Caco-2 (cell line): ENCODE data around the gene CTSF. TPM values are rescaled to one million over a fixed set of nuclear protein-coding genes. Genes with fewer than 3 reads are reported as not detected.

Source experiments
- BruUV-seq: library from RNA; stranded (reverse); fragments of 400-500 nt; replicated peaks from 2 replicates; lab custom pipeline; 2021; lab: Mats Ljungman, UMichigan
- CTCF ChIA-PET: fragments of 300-600 bp; sonication (Branson Sonifier 250); formaldehyde crosslinking; loops from one replicate; lab custom pipeline; 2022; ENCODE audit warnings: antibody characterized with exemption; lab: Charles Lee
- POLR2A ChIA-PET: fragments of 300-600 bp; sonication (Branson Sonifier 250); formaldehyde crosslinking; loops from one replicate; lab custom pipeline; 2022; ENCODE audit warnings: antibody characterized with exemption; lab: Charles Lee
- DNase-seq, 2 experiments: peaks; one replicate each; pipeline versions ENCODE4 v3.0.0 to v3.0.0-alpha.2; 2020 to 2022
- H3K27me3 ChIP-seq: replicated peaks from 2 replicates; pipeline ENCODE4 v1.6.0; 2011; ENCODE audit warnings: low read length; ENCODE audit not compliant: control insufficient read depth, insufficient read depth
- H3K36me3 ChIP-seq: 2 replicates; pipeline ENCODE4 v1.5.1; 2011; ENCODE audit warnings: low read length; ENCODE audit not compliant: control insufficient read depth, insufficient read depth
- H3K4me1 ChIP-seq: fragments of 250-450 bp; sonication (Bioruptor Pico); 2 replicates; pipeline ENCODE4 v1.5.1; 2020; ENCODE audit warnings: mild to moderate bottlenecking
- H3K4me3 ChIP-seq: 2 replicates; pipeline ENCODE4 v1.5.1; 2011; ENCODE audit warnings: low read depth, mild to moderate bottlenecking, control low read depth, low read length
- H3K9me3 ChIP-seq: fragments of 250-450 bp; sonication (Bioruptor Pico); 2 replicates; pipeline ENCODE4 v1.5.1; 2020; ENCODE audit warnings: mild to moderate bottlenecking, moderate library complexity
- H3K27ac Mint-ChIP-seq: one replicate; pipeline ENCODE4 v1.8.0; 2022; ENCODE audit warnings: mixed read lengths; ENCODE audit not compliant: unreplicated experiment
- H3K27me3 Mint-ChIP-seq: one replicate; pipeline ENCODE4 v1.8.0; 2022; ENCODE audit warnings: mixed read lengths; ENCODE audit not compliant: insufficient read depth, unreplicated experiment
- H3K36me3 Mint-ChIP-seq: one replicate; pipeline ENCODE4 v1.8.0; 2022; ENCODE audit warnings: mild to moderate bottlenecking, mixed read lengths; ENCODE audit not compliant: insufficient read depth, unreplicated experiment
- H3K4me1 Mint-ChIP-seq: one replicate; pipeline ENCODE4 v1.8.0; 2022; ENCODE audit warnings: low read depth, mixed read lengths; ENCODE audit not compliant: unreplicated experiment
- H3K4me3 Mint-ChIP-seq: one replicate; pipeline ENCODE4 v1.8.0; 2022; ENCODE audit warnings: mild to moderate bottlenecking, moderate library complexity, mixed read lengths; ENCODE audit not compliant: unreplicated experiment
- H3K9me3 Mint-ChIP-seq: one replicate; pipeline ENCODE4 v1.8.0; 2022; ENCODE audit warnings: mixed read lengths; ENCODE audit not compliant: unreplicated experiment
- intact Hi-C: fragments of 100-400 bp; cut with micrococcal nuclease; formaldehyde crosslinking; loops from one replicate; pipeline ENCODE4 v1.10.0; 2022; ENCODE audit not compliant: unreplicated experiment
- total RNA-seq: library from RNA; stranded (reverse); gene quantifications from 2 replicates; pipeline ENCODE4 v1.2.3, GENCODE V29; 2022
- TF ChIP-seq, protein P1 (sequence below), 2 experiments: fragments of 200-600 bp in 1 of 2; IDR thresholded peaks; 1 replicate in 1 of 2; 2 replicates in 1 of 2; pipeline versions ENCODE4 v1.5.1 to v1.8.0; 2011 to 2022; ENCODE audit warnings: antibody characterized with exemption in 1 of 2, control low read depth in 1 of 2, inconsistent platforms in 1 of 2, low read depth in 1 of 2, low read length in 1 of 2, mild to moderate bottlenecking in 1 of 2, moderate library complexity in 1 of 2; ENCODE audit not compliant: insufficient read depth in 1 of 2, severe bottlenecking in 1 of 2, unreplicated experiment in 1 of 2

The CTSF gene
- total RNA-seq, 1 experiment from 2014 or later = not detected

DNA sequence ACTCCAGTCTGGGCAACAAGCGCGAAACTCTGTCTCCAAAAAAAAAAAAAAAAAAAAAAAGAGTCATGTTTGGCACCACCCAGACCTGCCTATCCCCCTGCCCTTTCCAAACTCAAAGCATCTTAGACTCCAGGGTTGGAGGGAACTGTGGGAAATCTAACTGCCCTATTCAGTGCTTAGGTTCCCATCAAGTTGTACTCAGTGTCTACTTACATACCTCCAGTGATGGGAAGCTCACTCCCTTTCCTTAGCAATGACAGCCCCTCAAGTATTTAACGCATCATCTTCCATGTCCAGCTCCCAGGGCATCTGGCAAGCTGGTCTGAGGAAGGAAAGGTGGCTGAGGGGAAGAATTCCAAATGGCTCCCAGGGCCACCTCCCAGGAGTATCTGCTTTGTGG, 18.7 kb downstream of the CTSF start:
- POLR2A ChIA-PET = interaction anchor here (0.7 to 1.3 kb wide), 2 partner anchors 60 to 66 kb away, joined by 3 to 14 read pairs; no protein-coding TSS in a partner anchor
- no TSS peak for BruUV-seq
- H3K9me3 Mint-ChIP-seq = no peaks in the 10 kb centered on the region
- no peaks in the 10 kb centered on the region for H3K27me3 ChIP-seq
- intact Hi-C loops = loop anchor here (5.0 kb wide), 2 partner anchors 43 to 68 kb away; partner anchors contain the start of genes CCDC87, CCS and RBM14
- no peak for DNase-seq
- H3K27ac Mint-ChIP-seq = no peak overlapping the region
- no peaks in the 10 kb centered on the region for H3K36me3 ChIP-seq
- no peak overlapping the region for H3K4me3 ChIP-seq
- H3K36me3 Mint-ChIP-seq = no peaks in the 10 kb centered on the region
- H3K4me3 Mint-ChIP-seq = no peak overlapping the region
- peaks cover 15% of the 10 kb centered on the region for H3K4me1 Mint-ChIP-seq
- no peaks in the 10 kb centered on the region for H3K9me3 ChIP-seq
- no peaks in the 10 kb centered on the region for H3K27me3 Mint-ChIP-seq
- H3K4me1 ChIP-seq = peaks cover 29% of the 10 kb centered on the region
- CTCF ChIA-PET = interaction anchor here (1.0 to 1.5 kb wide), 2 partner anchors 43 to 128 kb away, joined by 4 to 5 read pairs; partner anchors contain the start of genes CCDC87 and RBM4B
- TF ChIP-seq, protein P1, sequence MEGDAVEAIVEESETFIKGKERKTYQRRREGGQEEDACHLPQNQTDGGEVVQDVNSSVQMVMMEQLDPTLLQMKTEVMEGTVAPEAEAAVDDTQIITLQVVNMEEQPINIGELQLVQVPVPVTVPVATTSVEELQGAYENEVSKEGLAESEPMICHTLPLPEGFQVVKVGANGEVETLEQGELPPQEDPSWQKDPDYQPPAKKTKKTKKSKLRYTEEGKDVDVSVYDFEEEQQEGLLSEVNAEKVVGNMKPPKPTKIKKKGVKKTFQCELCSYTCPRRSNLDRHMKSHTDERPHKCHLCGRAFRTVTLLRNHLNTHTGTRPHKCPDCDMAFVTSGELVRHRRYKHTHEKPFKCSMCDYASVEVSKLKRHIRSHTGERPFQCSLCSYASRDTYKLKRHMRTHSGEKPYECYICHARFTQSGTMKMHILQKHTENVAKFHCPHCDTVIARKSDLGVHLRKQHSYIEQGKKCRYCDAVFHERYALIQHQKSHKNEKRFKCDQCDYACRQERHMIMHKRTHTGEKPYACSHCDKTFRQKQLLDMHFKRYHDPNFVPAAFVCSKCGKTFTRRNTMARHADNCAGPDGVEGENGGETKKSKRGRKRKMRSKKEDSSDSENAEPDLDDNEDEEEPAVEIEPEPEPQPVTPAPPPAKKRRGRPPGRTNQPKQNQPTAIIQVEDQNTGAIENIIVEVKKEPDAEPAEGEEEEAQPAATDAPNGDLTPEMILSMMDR (IDR thresholded peaks at IDR 0.05; ENCODE audit: insufficient read depth in 1 of 2, low read depth in 1 of 2, low read length in 1 of 2, severe bottlenecking in 1 of 2, unreplicated experiment in 1 of 2) = no peak

- Mint-ChIP-seq H3K36me3 (no peaks in the 10 kb centered on the region), H3K4me3 (no peak overlapping the region), H3K27me3 (no peaks in the 10 kb centered on the region), H3K27ac (no peak overlapping the region), H3K4me1 (peaks cover 15% of the 10 kb centered on the region), H3K9me3 (no peaks in the 10 kb centered on the region)
- CTCF ChIA-PET = interaction anchor here (1.0 to 1.5 kb wide), 2 partner anchors 44 to 129 kb away, joined by 4 to 5 read pairs; partner anchors contain the start of genes CCDC87 and RBM4B
- DNase-seq = no peak
- Histone ChIP-seq H3K9me3 (no peaks in the 10 kb centered on the region), H3K4me3 (no peak overlapping the region), H3K27me3 (no peaks in the 10 kb centered on the region), H3K4me1 (peaks cover 30% of the 10 kb centered on the region), H3K36me3 (no peaks in the 10 kb centered on the region)
- POLR2A ChIA-PET = interaction anchor here (0.7 to 1.3 kb wide), 2 partner anchors 61 to 67 kb away, joined by 3 to 14 read pairs; no protein-coding TSS in a partner anchor
- TF ChIP-seq, protein P1 (IDR thresholded peaks at IDR 0.05; ENCODE audit: insufficient read depth in 1 of 2, low read depth in 1 of 2, low read length in 1 of 2, severe bottlenecking in 1 of 2, unreplicated experiment in 1 of 2) = no peak
- intact Hi-C loops = loop anchor here (5.0 kb wide), 2 partner anchors 43 to 68 kb away; partner anchors contain the start of genes CCDC87, CCS and RBM14
- BruUV-seq = no TSS peak
Measured at GRCh38 chr11:66548774-66549630, 19.4 kb downstream of the CTSF start.

DNA sequence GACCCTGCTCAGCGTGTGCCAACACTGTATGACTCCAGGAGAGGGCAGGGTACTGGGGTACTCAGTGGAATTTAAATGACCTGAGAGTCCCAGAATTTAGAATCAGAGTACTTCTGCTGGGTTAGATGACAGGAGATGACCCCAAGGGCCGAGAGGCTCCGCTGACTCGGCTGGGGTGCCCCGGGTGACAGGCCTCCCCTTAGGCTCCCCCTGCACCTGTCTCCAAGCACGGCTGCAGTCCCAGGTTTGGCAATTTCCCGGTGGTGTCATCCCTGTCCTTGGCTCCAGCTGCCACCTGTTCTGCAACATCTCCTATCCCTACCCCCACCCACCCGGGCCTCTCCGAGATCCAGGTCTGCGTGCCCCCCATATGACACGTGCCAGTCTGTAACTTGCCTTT, 20.4 kb downstream of the CTSF start:
- Mint-ChIP-seq H3K4me1 (peaks cover 15% of the 10 kb centered on the region), H3K9me3 (no peaks in the 10 kb centered on the region), H3K4me3 (no peak overlapping the region), H3K36me3 (no peaks in the 10 kb centered on the region), H3K27ac (no peak overlapping the region), H3K27me3 (no peaks in the 10 kb centered on the region)
- Histone ChIP-seq H3K4me1 (peaks cover 30% of the 10 kb centered on the region), H3K27me3 (no peaks in the 10 kb centered on the region), H3K36me3 (no peaks in the 10 kb centered on the region), H3K9me3 (no peaks in the 10 kb centered on the region), H3K4me3 (no peak overlapping the region)
- TF ChIP-seq, protein P1 (IDR thresholded peaks at IDR 0.05; ENCODE audit: insufficient read depth in 1 of 2, low read depth in 1 of 2, low read length in 1 of 2, severe bottlenecking in 1 of 2, unreplicated experiment in 1 of 2) = no peak
- ChIA-PET CTCF (no interaction called here), POLR2A (no interaction called here)
- BruUV-seq = no TSS peak
- intact Hi-C loops = loop anchor here (5.0 kb wide), 2 partner anchors 44 to 69 kb away; partner anchors contain the start of genes CCDC87, CCS and RBM14
- peak in 1 of 2 experiments; percentile 39 for DNase-seq
